Stimulated activated CD8-positive, alpha-beta memory T cell treated with anti-CD3 and anti-CD28 coated beads, Interleukin-2, amount 100 ng/mL, for 1 hour (primary cell): ENCODE results near the gene DOCK9.
A peak's percentile ranks its signal among the peaks of the same experiment; 100 is the strongest.
"Not testable (repeated sequence)": the region's sequence is repeated elsewhere in the genome, so short reads cannot be mapped to it uniquely, and the experiment has no call there.

Experiments
- DNase-seq, 2 donors: peaks; one replicate each; pipeline ENCODE4 v3.0.0-alpha.2; 2020; ENCODE audit warnings: low read depth in 2 of 2

The DOCK9 gene

DNA sequence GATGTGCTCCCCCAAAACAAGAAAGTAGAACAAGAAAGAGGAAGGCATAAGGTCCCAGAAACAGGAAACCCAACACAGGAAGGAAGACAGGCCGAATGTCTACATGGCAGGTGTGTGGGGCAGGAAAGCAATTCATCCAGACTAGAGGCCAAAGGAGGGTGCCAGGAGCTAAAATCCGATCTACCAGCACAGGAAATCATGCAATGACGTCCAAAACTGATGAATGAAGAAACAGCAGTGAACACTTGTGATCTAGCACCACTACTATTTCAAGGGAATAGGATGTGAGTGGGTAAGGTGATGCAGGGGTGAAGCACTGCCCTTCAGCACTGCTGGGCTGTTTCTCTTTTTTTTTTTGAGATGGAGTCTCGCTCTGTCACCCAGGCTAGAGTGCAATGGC, 59.1 kb downstream of the DOCK9 start:
- DNase-seq: no peak

- DNase-seq: no peak
These were observed 60.7 kb downstream of the DOCK9 start for GRCh38 chr13:98917116-98917515.

DNA sequence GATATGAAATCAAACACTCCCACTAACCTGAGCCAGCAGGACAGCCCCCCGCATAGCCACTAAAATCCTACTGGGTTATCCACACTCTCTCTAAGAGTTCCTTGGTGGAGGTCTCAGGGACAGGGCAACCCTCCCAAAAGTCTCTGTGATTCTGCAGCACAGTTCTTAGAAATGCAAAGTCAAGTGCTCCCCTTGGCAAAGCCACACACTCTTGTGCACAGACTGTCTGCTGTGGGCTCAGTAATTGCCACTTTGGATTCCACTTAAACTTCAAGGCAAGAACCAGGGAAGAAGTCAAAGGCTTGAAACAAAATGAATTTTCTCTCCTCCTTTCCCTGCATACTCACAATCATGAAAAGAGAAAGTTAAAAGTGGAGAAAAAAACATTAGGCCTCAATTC, 61.5 kb downstream of the DOCK9 start:
- DNase-seq: no peak

- no peak for DNase-seq
These were observed 61.9 kb downstream of the DOCK9 start for GRCh38 chr13:98915981-98916380.

DNA sequence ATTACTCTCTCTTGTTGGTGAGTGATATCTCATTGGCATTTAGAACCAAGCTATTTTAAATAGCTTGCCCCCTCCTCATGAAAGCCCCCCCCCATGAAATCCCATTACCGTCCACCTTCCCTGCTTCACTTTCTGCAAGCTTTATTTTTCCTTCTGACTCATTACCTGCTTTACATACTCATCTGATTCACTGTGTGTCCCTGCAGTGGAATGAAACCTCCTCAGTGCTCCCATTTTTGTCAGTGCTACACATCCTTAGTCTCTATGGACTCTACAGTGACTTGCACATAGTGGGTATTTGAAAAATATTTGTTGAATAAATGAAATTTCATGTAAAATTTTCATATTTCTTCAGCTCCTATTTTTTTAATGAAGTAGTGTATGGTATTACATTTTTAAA, 62.3 kb downstream of the DOCK9 start:
- DNase-seq: no peak

- no peak for DNase-seq
These were observed 64.1 kb downstream of the DOCK9 start for GRCh38 chr13:98913741-98914140.

DNA sequence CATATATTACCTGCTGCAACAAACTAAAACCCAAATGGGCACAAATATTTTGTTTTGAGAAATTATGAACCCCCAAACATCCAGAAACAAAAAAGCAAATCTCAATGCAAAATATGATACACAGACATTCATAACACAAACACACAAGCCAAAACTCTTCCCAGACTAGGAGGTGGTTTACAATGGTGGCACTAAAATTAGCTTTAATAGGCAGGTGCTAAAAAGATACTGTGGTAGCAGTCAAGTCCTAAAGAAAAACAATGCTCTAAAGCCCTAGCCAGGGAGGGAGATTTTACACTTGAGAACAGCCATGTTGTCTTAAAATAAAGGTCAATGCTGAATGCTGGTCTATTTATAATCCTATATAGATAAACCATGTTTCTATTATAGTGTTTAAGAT, 65.0 kb downstream of the DOCK9 start:
- no peak for DNase-seq

DNA sequence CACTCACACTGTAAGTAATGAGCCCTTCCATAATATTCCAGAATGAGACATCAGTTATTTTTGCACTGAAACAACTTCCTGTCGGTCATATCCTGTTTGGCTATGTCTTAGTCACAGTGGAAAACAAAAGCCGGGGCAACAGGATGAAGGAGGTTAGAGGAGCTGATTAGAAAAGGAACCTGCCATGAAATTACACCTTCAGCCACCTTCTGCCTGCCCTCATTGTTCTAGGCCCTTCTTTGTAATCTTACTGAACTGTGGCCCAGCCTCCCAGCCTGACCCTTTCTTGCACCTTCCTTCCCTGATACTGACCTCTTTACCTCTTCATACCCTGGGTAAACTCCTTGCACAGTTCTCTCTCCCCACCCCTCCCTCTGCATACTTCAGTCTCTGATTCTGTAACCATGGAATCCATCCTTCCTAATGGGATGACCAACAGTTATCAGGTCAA, 67.3 kb downstream of the DOCK9 start:
- peak in 1 of 2 donors; percentile 0 for DNase-seq

- DNase-seq: peak in 1 of 2 donors; percentile 2
These were observed 68.8 kb downstream of the DOCK9 start for GRCh38 chr13:98909016-98909415.

- no peak for DNase-seq
These were observed 70.9 kb downstream of the DOCK9 start for GRCh38 chr13:98906746-98907502.

DNA sequence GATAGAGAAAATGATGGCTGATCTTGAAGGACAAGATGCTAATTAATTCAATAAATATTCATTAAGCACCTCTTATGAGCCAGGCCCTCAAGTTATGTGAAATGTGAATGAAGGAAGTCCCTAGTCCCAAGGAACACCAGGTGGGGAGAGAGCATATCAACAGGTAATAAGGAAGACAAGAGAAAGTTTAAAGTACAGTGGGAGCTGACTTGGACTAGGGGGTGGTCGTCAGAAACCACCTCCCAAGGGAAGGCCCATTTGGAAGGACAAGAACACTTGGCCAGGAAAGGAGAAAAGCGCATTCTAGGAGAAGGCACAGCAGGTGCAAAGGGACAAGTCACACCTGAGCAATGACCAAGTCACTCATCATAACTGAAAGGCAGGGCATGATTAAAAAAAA, 72.7 kb downstream of the DOCK9 start:
- DNase-seq: no peak

DNA sequence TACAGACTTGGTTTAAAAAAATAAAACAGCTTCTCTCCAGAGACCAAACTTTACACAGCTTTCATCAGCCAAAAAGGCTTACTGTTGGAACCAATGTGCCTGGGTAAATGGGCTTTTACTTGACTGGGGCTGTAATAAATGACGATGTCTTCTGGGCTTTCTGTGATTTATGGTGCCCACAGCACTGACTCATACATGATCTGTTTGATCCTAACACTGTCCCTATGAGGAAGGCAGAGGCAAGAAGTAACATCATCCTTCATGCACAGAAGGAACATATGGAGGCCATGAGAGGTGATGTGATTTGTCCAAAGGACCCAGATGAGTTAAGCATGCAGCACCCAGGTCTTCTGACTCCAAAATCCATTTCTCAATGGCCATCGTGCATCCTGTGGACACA, 77.4 kb downstream of the DOCK9 start:
- DNase-seq: no peak

- no peak for DNase-seq
These were observed 80.2 kb downstream of the DOCK9 start for GRCh38 chr13:98897706-98898105.

DNA sequence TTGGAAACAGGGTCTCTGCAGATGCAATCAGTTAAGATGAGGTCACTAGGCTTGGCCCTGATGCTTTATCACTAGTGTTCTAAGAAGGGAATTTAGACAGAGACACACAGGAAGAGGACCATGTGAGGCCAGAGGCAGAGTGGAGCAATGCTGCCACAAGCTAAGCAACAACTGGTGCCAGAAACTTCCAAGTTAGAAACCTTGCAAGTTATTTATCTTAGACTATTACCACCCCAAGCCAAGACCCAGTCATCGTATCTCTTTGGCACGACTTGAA, 81.1 kb downstream of the DOCK9 start:
- no peak for DNase-seq

GRCh38 chr13:98896083-98896867, 81.6 kb downstream of the DOCK9 start:
- DNase-seq: no peak

DNA sequence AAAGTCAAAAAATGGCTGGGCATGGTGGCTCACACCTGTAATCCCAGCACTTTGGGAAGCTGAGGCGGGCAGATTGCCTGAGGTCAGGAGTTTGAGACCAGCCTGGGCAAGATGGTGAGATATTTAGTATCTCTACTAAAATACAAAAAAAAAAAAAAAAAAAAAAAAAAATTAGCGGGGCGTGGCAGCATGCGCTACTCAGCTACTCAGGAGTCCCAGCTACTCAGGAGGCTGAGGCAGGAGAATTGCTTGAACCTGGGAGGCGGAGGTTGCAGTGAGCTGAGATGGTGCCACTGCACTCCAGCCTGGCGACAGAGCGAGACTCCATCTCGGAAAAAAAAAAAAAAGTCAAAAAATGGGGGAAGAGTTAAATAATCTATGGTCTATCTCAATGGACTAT, 83.0 kb downstream of the DOCK9 start:
- not testable (repeated sequence) for DNase-seq

DNA sequence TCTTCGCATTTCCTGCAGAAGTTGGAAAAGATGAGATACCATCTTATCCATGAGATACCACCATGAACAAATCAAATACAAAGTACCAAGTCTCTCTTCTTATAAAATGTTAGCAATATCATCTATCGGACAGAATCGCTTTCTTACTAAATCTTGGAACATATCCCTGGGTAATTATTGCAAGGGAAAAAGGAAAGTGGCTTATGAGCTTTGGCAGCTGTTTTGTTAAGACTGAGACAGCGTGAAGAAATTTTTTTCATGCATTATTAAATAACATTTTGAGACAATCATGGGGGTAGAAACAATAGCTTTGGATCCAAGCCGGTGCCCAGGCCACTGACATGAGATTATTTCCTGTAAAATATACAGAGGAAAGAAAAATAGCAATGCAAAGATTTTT, 84.5 kb downstream of the DOCK9 start:
- DNase-seq: no peak

GRCh38 chr13:98892821-98893220, 85.0 kb downstream of the DOCK9 start:
- DNase-seq: no peak

DNA sequence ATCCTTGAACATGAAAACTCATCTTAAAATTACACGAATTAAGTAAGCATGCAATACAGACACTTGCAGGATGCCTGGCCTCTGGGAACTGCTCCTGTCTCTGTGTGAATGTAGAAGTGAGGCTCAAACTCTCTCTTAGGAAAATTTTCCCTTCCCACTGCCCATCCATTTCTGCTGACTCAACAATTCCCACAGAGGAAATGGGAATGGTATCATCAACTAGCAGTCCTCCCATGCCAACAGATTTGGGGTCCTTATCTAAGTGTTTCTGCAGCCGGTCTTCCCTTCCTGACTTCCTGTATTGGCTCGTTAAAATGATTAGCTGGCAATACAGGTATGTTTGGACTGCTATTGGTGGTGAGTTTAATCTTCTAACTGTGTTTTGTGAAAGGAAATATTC, 85.8 kb downstream of the DOCK9 start:
- DNase-seq: no peak

DNA sequence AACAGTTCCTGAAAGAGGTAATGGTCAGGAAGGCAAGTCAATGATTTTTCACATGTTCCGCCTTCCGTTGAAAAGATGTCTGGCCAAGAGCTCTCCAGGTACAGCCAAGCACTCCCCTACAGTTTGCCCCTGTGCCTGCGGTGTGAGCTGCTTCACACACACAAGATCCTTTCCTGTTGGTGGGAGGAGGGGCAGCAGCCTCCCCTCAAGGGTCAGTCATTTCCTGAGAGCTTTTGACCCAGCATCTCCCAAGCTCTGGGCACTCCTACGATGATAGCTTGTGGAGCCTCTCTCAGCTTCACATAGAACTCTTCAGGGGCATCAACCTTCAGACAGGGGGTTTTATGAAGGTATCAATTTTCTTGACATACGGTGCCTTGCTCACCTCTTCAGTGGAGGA, 86.9 kb downstream of the DOCK9 start:
- DNase-seq: no peak

GRCh38 chr13:98890186-98890585, 87.7 kb downstream of the DOCK9 start:
- DNase-seq: no peak

- DNase-seq: no peak
These were observed 88.3 kb downstream of the DOCK9 start for GRCh38 chr13:98889419-98890085.

- DNase-seq: no peak
These were observed 89.0 kb downstream of the DOCK9 start for GRCh38 chr13:98888890-98889279.
